ENCODE data around the gene AMPD2.

Gene AMPD2

GRCh38 chr1:109639841-109640184, 20.2 kb downstream of the AMPD2 start:
- DNase-seq = no peak
- in situ Hi-C loops (cut with MboI; ENCODE audit: low pct_unique_long_range_greater_than_20kb, low sequenced_read_pairs) = loop anchor here (10.0 to 25.0 kb wide), 2 partner anchors 95 to 347 kb away; partner anchors contain the start of genes AHCYL1 and GNAI3

GRCh38 chr1:109640285-109640865, 20.7 kb downstream of the AMPD2 start:
- in situ Hi-C loops (cut with MboI; ENCODE audit: low pct_unique_long_range_greater_than_20kb, low sequenced_read_pairs) = loop anchor here (25.0 kb wide), 1 partner anchor 347 kb away; the partner anchor contains the start of gene AHCYL1
- peak; percentile 78 for DNase-seq

- in situ Hi-C loops (cut with MboI; ENCODE audit: low pct_unique_long_range_greater_than_20kb, low sequenced_read_pairs) = loop anchor here (25.0 kb wide), 1 partner anchor 346 kb away; the partner anchor contains the start of gene AHCYL1
- DNase-seq = no peak
These were observed 21.6 kb downstream of the AMPD2 start for GRCh38 chr1:109641078-109641740.

- DNase-seq = no peak
- in situ Hi-C loops (cut with MboI; ENCODE audit: low pct_unique_long_range_greater_than_20kb, low sequenced_read_pairs) = loop anchor here (25.0 kb wide), 1 partner anchor 345 kb away; the partner anchor contains the start of gene AHCYL1
These were observed 22.2 kb downstream of the AMPD2 start for GRCh38 chr1:109641861-109642260.

GRCh38 chr1:109642626-109643025, 23.0 kb downstream of the AMPD2 start:
- no peak for DNase-seq
- in situ Hi-C loops (cut with MboI; ENCODE audit: low pct_unique_long_range_greater_than_20kb, low sequenced_read_pairs) = loop anchor here (25.0 kb wide), 1 partner anchor 345 kb away; the partner anchor contains the start of gene AHCYL1

GRCh38 chr1:109643385-109644230, 24.0 kb downstream of the AMPD2 start:
- peak; percentile 82 for DNase-seq
- in situ Hi-C loops (cut with MboI; ENCODE audit: low pct_unique_long_range_greater_than_20kb, low sequenced_read_pairs) = loop anchor here (25.0 kb wide), 1 partner anchor 344 kb away; the partner anchor contains the start of gene AHCYL1

GRCh38 chr1:109644670-109645069, 25.0 kb downstream of the AMPD2 start:
- DNase-seq = no peak
- in situ Hi-C loops (cut with MboI; ENCODE audit: low pct_unique_long_range_greater_than_20kb, low sequenced_read_pairs) = loop anchor here (25.0 kb wide), 1 partner anchor 343 kb away; the partner anchor contains the start of gene AHCYL1

- in situ Hi-C loops (cut with MboI; ENCODE audit: low pct_unique_long_range_greater_than_20kb, low sequenced_read_pairs) = loop anchor here (25.0 kb wide), 1 partner anchor 338 kb away; the partner anchor contains the start of gene AHCYL1
- DNase-seq = no peak
These were observed 29.9 kb downstream of the AMPD2 start for GRCh38 chr1:109649491-109649914.

GRCh38 chr1:109650609-109651008, 31.0 kb downstream of the AMPD2 start:
- DNase-seq = no peak
- in situ Hi-C loops (cut with MboI; ENCODE audit: low pct_unique_long_range_greater_than_20kb, low sequenced_read_pairs) = loop anchor here (25.0 kb wide), 1 partner anchor 112 kb away; the partner anchor contains the start of gene EPS8L3

- in situ Hi-C loops (cut with MboI; ENCODE audit: low pct_unique_long_range_greater_than_20kb, low sequenced_read_pairs) = loop anchor here (25.0 kb wide), 1 partner anchor 110 kb away; the partner anchor contains the start of gene EPS8L3
- no peak for DNase-seq
These were observed 32.8 kb downstream of the AMPD2 start for GRCh38 chr1:109652402-109652801.

GRCh38 chr1:109653306-109653705, 33.7 kb downstream of the AMPD2 start:
- in situ Hi-C loops (cut with MboI; ENCODE audit: low pct_unique_long_range_greater_than_20kb, low sequenced_read_pairs) = loop anchor here (25.0 kb wide), 1 partner anchor 109 kb away; the partner anchor contains the start of gene EPS8L3

GRCh38 chr1:109654519-109654918, 34.9 kb downstream of the AMPD2 start:
- in situ Hi-C loops (cut with MboI; ENCODE audit: low pct_unique_long_range_greater_than_20kb, low sequenced_read_pairs) = loop anchor here (25.0 kb wide), 1 partner anchor 108 kb away; the partner anchor contains the start of gene EPS8L3
- no peak for DNase-seq

More at GRCh38 chr1:109653306-109653705, 33.7 kb downstream of the AMPD2 start:
- no peak for DNase-seq

GRCh38 chr1:109655615-109656519, 36.2 kb downstream of the AMPD2 start, which contains the start of gene GSTM4:
GSTM4 (plus strand) TSS chr1:109656099; CDS start chr1:109656390, 291 bp downstream.
- in situ Hi-C loops (cut with MboI; ENCODE audit: low pct_unique_long_range_greater_than_20kb, low sequenced_read_pairs) = loop anchor here (25.0 kb wide), 1 partner anchor 106 kb away; the partner anchor contains the start of gene EPS8L3
- DNase-seq = peak; percentile 79

GRCh38 chr1:109657395-109657794, 37.8 kb downstream of the AMPD2 start:
- in situ Hi-C loops (cut with MboI; ENCODE audit: low pct_unique_long_range_greater_than_20kb, low sequenced_read_pairs) = loop anchor here (25.0 kb wide), 1 partner anchor 105 kb away; the partner anchor contains the start of gene EPS8L3
- no peak for DNase-seq

- DNase-seq = no peak
- in situ Hi-C loops (cut with MboI; ENCODE audit: low pct_unique_long_range_greater_than_20kb, low sequenced_read_pairs) = loop anchor here (25.0 kb wide), 1 partner anchor 104 kb away; the partner anchor contains the start of gene EPS8L3
These were observed 38.3 kb downstream of the AMPD2 start for GRCh38 chr1:109657970-109658369.

- DNase-seq = peak; percentile 15
- in situ Hi-C loops (cut with MboI; ENCODE audit: low pct_unique_long_range_greater_than_20kb, low sequenced_read_pairs) = loop anchor here (25.0 kb wide), 1 partner anchor 104 kb away; the partner anchor contains the start of gene EPS8L3
These were observed 39.0 kb downstream of the AMPD2 start for GRCh38 chr1:109658533-109659042.

- in situ Hi-C loops (cut with MboI; ENCODE audit: low pct_unique_long_range_greater_than_20kb, low sequenced_read_pairs) = loop anchor here (25.0 kb wide), 1 partner anchor 103 kb away; the partner anchor contains the start of gene EPS8L3
- DNase-seq = no peak
These were observed 39.5 kb downstream of the AMPD2 start for GRCh38 chr1:109659145-109659544.
